ENCODE measurements around the gene TOX4. TPM values are rescaled to one million over a fixed set of nuclear protein-coding genes. Genes with fewer than 3 reads are reported as not detected.

The TOX4 gene
- total RNA-seq (74.1 and 83.2 TPM in 2 replicates), polyA plus RNA-seq (20.1 and 33.6 TPM in 2 replicates), polyA minus RNA-seq (38.0 and 45.9 TPM in 2 replicates)
- 34.0 TPM for total RNA-seq (2013)

DNA sequence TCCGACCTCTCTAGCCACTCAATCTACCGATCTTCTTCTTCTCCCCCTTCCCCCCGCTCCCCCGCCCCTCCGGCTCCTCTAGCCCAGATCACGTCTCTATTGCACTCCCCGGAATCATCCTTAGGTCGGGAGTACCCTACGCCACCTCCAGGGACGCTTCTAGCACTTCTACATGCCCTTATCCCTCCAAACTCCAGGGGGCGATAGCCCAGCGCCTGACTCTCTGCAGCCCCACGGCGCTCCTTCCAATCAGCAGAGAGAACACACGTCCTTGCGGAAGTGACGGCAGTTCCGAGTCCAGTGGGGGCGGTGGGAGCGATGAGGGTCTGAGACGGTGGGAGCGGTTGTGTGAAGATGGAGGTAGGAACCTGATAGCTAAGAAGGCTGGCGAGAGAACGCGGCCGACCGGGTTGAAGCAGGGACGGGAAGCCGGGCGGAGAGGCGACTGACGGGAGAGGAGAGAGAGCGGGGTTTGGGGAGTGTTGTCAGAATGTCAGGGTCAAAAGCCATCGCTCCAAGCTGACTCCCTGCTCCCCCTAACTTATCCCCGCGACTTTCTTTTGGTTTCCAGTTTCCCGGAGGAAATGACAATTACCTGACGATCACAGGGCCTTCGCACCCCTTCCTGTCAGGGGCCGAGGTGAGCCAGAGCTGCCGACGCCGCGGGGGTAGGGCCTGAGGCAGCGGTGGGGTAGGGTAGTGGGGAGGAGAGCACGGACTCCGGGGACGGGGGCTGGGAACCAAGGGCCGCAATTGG lies at the start of gene TOX4, which contains the start of gene RAB2B:
TSS of gene TOX4 (plus strand) at position 271 of the 757 bp plus-strand sequence. CDS start at position 355, 84 bp downstream.
TSS of gene RAB2B (minus strand) at position 35 of the 757 bp plus-strand sequence. CDS start 87 bp downstream, outside the sequence.
- Mint-ChIP-seq H3K27me3 (no peaks in the 10 kb centered on the region), H3K27ac (peak within 1 kb of the TSS; percentile 94), H3K9me3 (ENCODE audit: insufficient read depth) (no peaks in the 10 kb centered on the region), H3K4me1 (peaks cover 33% of the 10 kb centered on the region), H3K4me3 (peak within 1 kb of the TSS; percentile 98)
- H3K79me2 ChIP-seq (ENCODE audit: control insufficient read depth, insufficient read depth, low read length), result peaks cover 48% of the 10 kb centered on the region
- peaks cover 0 to 3% of the 10 kb centered on the region in 2 experiments for H3K36me3 ChIP-seq (replicated peaks in 1 of 2; ENCODE audit: control extremely low read depth in 1 of 2, control insufficient read depth in 1 of 2, extremely low read depth in 1 of 2, insufficient read depth in 2 of 2, low read length in 1 of 2)
- ChIA-PET CTCF (interaction anchor here (0.6 to 3.5 kb wide), 13 partner anchors 11 to 207 kb away, joined by 3 to 25 read pairs (median 5); partner anchors contain the start of genes CHD8 and METTL3), POLR2A (interaction anchor here (0.7 to 2.8 kb wide), 6 partner anchors 21 to 1409 kb away, joined by 3 to 21 read pairs (median 6); partner anchors contain the start of genes CHD8, METTL3 and SALL2)
- peak within 1 kb of the TSS; percentile 92 for H3K9ac ChIP-seq (ENCODE audit: low read length)
- H2AFZ ChIP-seq (ENCODE audit: insufficient read depth, low read depth, low read length, poor library complexity, severe bottlenecking), result peak within 1 kb of the TSS; percentile 93
- no peaks in the 10 kb centered on the region for H4K20me1 ChIP-seq (ENCODE audit: control insufficient read depth, insufficient read depth, low read length, poor library complexity, severe bottlenecking)
- H3K27me3 ChIP-seq (replicated peaks in 1 of 4; ENCODE audit: control extremely low read depth in 1 of 4, control insufficient read depth in 3 of 4, insufficient read depth in 4 of 4, low read length in 3 of 4), result no peaks in the 10 kb centered on the region
- H3K4me3 ChIP-seq (ENCODE audit: control extremely low read depth in 1 of 5, extremely low read depth in 1 of 5, insufficient read depth in 1 of 5, low read depth in 2 of 5, low read length in 4 of 5), result peak within 1 kb of the TSS; percentile 77 to 99 (median 83)
- peak within 1 kb of the TSS; percentile 96 for H3K4me2 ChIP-seq (replicated peaks; ENCODE audit: low read depth, low read length, poor library complexity, severe bottlenecking)
- H3K9me3 ChIP-seq (ENCODE audit: control extremely low read depth in 1 of 3, control insufficient read depth in 2 of 3, insufficient read depth in 1 of 3, low read length in 2 of 3), result no peaks in the 10 kb centered on the region
- DNase-seq (peak; percentile 98), ATAC-seq (ENCODE audit: low read depth) (peak; percentile 98)
- peaks cover 15 to 21% of the 10 kb centered on the region in 2 donors for H3K4me1 ChIP-seq (ENCODE audit: control insufficient read depth in 2 of 2, insufficient read depth in 2 of 2, low read length in 2 of 2)
- no peak for TF ChIP-seq EZH2 (IDR thresholded peaks at IDR 0.05; ENCODE audit: borderline replicate concordance, insufficient read depth, low read depth, low read length, poor library complexity, severe bottlenecking)
- TF ChIP-seq, protein P1, sequence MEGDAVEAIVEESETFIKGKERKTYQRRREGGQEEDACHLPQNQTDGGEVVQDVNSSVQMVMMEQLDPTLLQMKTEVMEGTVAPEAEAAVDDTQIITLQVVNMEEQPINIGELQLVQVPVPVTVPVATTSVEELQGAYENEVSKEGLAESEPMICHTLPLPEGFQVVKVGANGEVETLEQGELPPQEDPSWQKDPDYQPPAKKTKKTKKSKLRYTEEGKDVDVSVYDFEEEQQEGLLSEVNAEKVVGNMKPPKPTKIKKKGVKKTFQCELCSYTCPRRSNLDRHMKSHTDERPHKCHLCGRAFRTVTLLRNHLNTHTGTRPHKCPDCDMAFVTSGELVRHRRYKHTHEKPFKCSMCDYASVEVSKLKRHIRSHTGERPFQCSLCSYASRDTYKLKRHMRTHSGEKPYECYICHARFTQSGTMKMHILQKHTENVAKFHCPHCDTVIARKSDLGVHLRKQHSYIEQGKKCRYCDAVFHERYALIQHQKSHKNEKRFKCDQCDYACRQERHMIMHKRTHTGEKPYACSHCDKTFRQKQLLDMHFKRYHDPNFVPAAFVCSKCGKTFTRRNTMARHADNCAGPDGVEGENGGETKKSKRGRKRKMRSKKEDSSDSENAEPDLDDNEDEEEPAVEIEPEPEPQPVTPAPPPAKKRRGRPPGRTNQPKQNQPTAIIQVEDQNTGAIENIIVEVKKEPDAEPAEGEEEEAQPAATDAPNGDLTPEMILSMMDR (IDR thresholded peaks at IDR 0.05), result peak; percentile 88
- WGBS (ENCODE audit: insufficient coverage), result under 1% methylated on average over 48 of the region's 49 CpGs
- H3K27ac ChIP-seq (ENCODE audit: low read length in 2 of 2), result peak within 1 kb of the TSS; percentile 70 to 94
- intact Hi-C loops (cut with micrococcal nuclease), result loop anchor here (1.0 to 2.0 kb wide), 5 partner anchors 21 to 80 kb away; partner anchors contain the start of genes CHD8, METTL3 and SALL2
